NCI-H748 (cell line): ENCODE measurements around the gene TDG.
"Not testable (repeated sequence)": the region's sequence is repeated elsewhere in the genome, so short reads cannot be mapped to it uniquely, and the experiment has no call there.

Source experiments
- DNase-seq: peaks from one replicate; lab custom pipeline; 2025; ENCODE audit not compliant: unreplicated experiment; lab: John Stamatoyannopoulos, UW

The TDG gene

GRCh38 chr12:104012331-104012730 lies 46.7 kb downstream of the TDG start:
- DNase-seq: no peak

- not testable (repeated sequence) for DNase-seq
Measured at GRCh38 chr12:104021862-104022261, 56.2 kb downstream of the TDG start.

- no peak for DNase-seq
Measured at GRCh38 chr12:104022786-104023185, 57.1 kb downstream of the TDG start.

- DNase-seq: no peak
Measured at GRCh38 chr12:104023710-104024109, 58.0 kb downstream of the TDG start.

GRCh38 chr12:104024348-104024747 lies 58.7 kb downstream of the TDG start:
- DNase-seq: no peak

GRCh38 chr12:104025771-104026170 lies 60.1 kb downstream of the TDG start:
- no peak for DNase-seq

GRCh38 chr12:104026841-104027599 lies 61.3 kb downstream of the TDG start:
- DNase-seq: no peak

- not testable (repeated sequence) for DNase-seq
Measured at GRCh38 chr12:104030596-104030995, 64.9 kb downstream of the TDG start.

GRCh38 chr12:104036143-104036542 lies 70.5 kb downstream of the TDG start:
- not testable (repeated sequence) for DNase-seq
